Astrocyte of the cerebellum (primary cell): ENCODE data around the gene JPH3.
"Not testable (repeated sequence)": the region's sequence is repeated elsewhere in the genome, so short reads cannot be mapped to it uniquely, and the experiment has no call there.

Experiments
- DNase-seq: peaks from one replicate; pipeline ENCODE4 v3.0.0-alpha.2; 2011; ENCODE audit warnings: low read depth
- H3K4me3 ChIP-seq: 2 replicates; pipeline ENCODE4 v1.5.1; 2011; ENCODE audit warnings: mild to moderate bottlenecking, low read depth, low read length, moderate library complexity
- in situ Hi-C: cut with HindIII; loops from 2 replicates; pipeline ENCODE4 v1.10.0; 2017; ENCODE audit warnings: low sequenced_read_pairs
- TF ChIP-seq, protein P1 (sequence below): IDR thresholded peaks from 2 replicates; pipeline ENCODE4 v1.5.1; 2012; ENCODE audit warnings: low read length, low read depth, moderate library complexity, mild to moderate bottlenecking; ENCODE audit errors: missing control alignments

JPH3 gene

GRCh38 chr16:87715231-87715630 lies 112.9 kb downstream of the JPH3 start:
- TF ChIP-seq, protein P1, sequence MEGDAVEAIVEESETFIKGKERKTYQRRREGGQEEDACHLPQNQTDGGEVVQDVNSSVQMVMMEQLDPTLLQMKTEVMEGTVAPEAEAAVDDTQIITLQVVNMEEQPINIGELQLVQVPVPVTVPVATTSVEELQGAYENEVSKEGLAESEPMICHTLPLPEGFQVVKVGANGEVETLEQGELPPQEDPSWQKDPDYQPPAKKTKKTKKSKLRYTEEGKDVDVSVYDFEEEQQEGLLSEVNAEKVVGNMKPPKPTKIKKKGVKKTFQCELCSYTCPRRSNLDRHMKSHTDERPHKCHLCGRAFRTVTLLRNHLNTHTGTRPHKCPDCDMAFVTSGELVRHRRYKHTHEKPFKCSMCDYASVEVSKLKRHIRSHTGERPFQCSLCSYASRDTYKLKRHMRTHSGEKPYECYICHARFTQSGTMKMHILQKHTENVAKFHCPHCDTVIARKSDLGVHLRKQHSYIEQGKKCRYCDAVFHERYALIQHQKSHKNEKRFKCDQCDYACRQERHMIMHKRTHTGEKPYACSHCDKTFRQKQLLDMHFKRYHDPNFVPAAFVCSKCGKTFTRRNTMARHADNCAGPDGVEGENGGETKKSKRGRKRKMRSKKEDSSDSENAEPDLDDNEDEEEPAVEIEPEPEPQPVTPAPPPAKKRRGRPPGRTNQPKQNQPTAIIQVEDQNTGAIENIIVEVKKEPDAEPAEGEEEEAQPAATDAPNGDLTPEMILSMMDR: no peak
- no peak overlapping the region for H3K4me3 ChIP-seq
- DNase-seq: no peak
- in situ Hi-C loops: no loop called here

DNA sequence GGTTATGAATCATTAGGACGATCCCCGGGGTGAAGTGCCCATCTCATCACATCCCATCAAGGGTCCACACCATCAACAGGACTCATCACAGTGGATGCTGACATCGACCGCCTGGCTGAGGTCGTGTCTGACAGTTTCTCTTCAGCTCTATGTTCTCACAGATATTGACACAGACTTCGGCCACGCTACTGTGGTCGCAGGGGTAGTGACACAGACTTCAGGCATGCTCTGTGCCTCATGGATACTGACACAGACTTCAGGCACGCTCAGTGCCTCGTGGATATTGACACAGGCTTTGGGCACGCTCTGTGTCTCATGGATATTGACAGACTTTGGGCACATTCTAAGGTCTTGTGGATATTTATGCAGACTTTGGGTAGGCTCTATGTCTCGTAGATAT lies 113.3 kb downstream of the JPH3 start:
- no peak for DNase-seq
- H3K4me3 ChIP-seq: no peak overlapping the region
- in situ Hi-C loops: no loop called here
- TF ChIP-seq, protein P1: no peak

GRCh38 chr16:87718831-87719230 lies 116.5 kb downstream of the JPH3 start:
- DNase-seq, in situ Hi-C loops, H3K4me3 ChIP-seq: not testable (repeated sequence)

GRCh38 chr16:87720446-87720845 lies 118.1 kb downstream of the JPH3 start:
- no peak for DNase-seq
- TF ChIP-seq, protein P1: no peak
- no peak overlapping the region for H3K4me3 ChIP-seq
- in situ Hi-C loops: no loop called here

DNA sequence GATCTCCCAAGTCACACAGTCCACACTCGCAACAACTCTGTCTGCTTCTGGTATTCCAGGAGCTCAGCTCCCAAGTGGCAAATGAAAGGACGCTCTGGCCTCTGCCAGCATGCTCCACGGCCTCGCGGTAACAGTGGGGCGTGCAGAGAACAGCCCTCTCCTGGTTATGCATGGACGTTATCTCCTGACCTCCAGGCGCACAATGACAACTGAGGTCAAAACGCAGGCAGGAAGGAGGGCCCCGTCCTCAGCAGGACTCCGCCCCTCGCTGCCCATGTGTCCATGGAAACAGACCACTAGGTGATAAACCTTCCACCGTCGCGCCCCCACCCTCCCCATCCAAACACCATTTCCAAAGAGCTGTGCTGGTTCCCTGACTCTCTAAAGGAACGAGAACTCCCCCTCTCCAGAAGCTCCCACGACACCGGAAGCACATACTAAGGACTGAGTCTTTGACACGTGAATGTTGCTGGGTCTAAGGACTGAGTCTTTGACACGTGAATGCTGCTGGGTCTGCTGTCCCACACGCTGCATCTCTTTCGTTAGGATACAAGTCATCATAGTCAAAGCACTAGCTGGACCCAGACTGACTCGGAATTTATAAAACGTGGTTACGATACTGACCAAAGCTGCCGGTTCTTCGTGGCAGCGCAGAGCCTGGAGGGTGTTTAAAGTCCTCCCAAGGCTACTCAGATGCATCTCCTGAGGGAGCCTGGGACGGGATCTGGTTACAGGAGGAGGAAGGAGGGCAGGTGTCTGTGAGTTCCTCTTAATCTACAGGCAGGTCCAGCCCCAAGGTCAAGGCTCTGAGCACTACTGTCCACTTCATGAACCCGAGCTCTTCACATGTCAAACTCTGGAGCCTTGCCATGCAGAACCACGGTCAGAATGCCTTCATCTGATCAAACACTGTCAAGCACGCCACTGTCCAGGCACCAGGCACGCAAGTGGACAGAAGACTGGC lies 119.6 kb downstream of the JPH3 start:
- DNase-seq: no peak
- TF ChIP-seq, protein P1: no peak

GRCh38 chr16:87722590-87723225 lies 120.4 kb downstream of the JPH3 start:
- no peak overlapping the region for H3K4me3 ChIP-seq
- in situ Hi-C loops: no loop called here
- TF ChIP-seq, protein P1: no peak
- no peak for DNase-seq

More for the DNA sequence above, 119.6 kb downstream of the JPH3 start:
- in situ Hi-C loops: no loop called here
- H3K4me3 ChIP-seq: no peak overlapping the region

- TF ChIP-seq, protein P1: no peak
- no peak overlapping the region for H3K4me3 ChIP-seq
- in situ Hi-C loops: no loop called here
- peak; percentile 64 for DNase-seq
Measured at GRCh38 chr16:87723226-87723623, 120.9 kb downstream of the JPH3 start.
